WTC11 (cell line): Measurements from ENCODE around the gene PMEPA1. TPM values are rescaled to one million over a fixed set of nuclear protein-coding genes. Genes with fewer than 3 reads are reported as not detected.

Experiments
- ATAC-seq: fragments of 200-7000 bp; cut with Tn5 transposase; 2 replicates; pipeline ENCODE4 v1.10.0; 2021; ENCODE audit warnings: mild to moderate bottlenecking, moderate library complexity
- CTCF ChIA-PET: fragments of 300-600 bp; sonication (Branson Sonifier 250); formaldehyde crosslinking; loops from one replicate; lab custom pipeline; 2021; ENCODE audit warnings: antibody characterized with exemption; lab: Charles Lee
- POLR2A ChIA-PET: fragments of 350-600 bp; sonication (Branson Sonifier 250); formaldehyde crosslinking; loops from one replicate; lab custom pipeline; 2021; ENCODE audit warnings: antibody characterized with exemption; lab: Charles Lee
- DNase-seq: peaks from one replicate; pipeline ENCODE4 v3.0.0; 2021; ENCODE audit warnings: low spot score
- H3K27ac Mint-ChIP-seq: 2 replicates; pipeline ENCODE4 v1.8.0; 2021; ENCODE audit warnings: mixed read lengths
- H3K27me3 Mint-ChIP-seq: 2 replicates; pipeline ENCODE4 v1.8.0; 2021; ENCODE audit warnings: low read depth, mild to moderate bottlenecking, moderate library complexity, mixed read lengths
- H3K36me3 Mint-ChIP-seq: 2 replicates; pipeline ENCODE4 v1.8.0; 2021; ENCODE audit warnings: mixed read lengths
- H3K4me1 Mint-ChIP-seq: 2 replicates; pipeline ENCODE4 v1.8.0; 2022; ENCODE audit warnings: mixed read lengths
- H3K4me3 Mint-ChIP-seq: 2 replicates; pipeline ENCODE4 v1.8.0; 2021; ENCODE audit warnings: mild to moderate bottlenecking, moderate library complexity, mixed read lengths
- H3K9me3 Mint-ChIP-seq: 2 replicates; pipeline ENCODE4 v1.8.0; 2021; ENCODE audit warnings: mixed read lengths
- FOXP1 ChIP-seq: sonication (generic); formaldehyde crosslinking; IDR thresholded peaks from 2 replicates; pipeline ENCODE4 v1.8.0; 2022; ENCODE audit warnings: missing genetic modification reagents, mild to moderate bottlenecking, moderate library complexity, borderline replicate concordance
- GTF2I ChIP-seq: fragments of 250-450 bp; sonication (Bioruptor Pico); conservative IDR thresholded peaks from 2 replicates; pipeline ENCODE4 v1.4.0; 2021; ENCODE audit warnings: mild to moderate bottlenecking
- HMGA2 ChIP-seq: fragments of 250-450 bp; sonication (Bioruptor Pico); IDR thresholded peaks from 2 replicates; pipeline ENCODE4 v1.4.0; 2021; ENCODE audit warnings: mild to moderate bottlenecking, moderate library complexity
- NR1H2 ChIP-seq: sonication (generic); formaldehyde crosslinking; IDR thresholded peaks from 2 replicates; pipeline ENCODE4 v1.9.0; 2021; ENCODE audit warnings: mild to moderate bottlenecking, moderate library complexity, missing genetic modification reagents
- TP53 ChIP-seq: sonication (generic); formaldehyde crosslinking; IDR thresholded peaks from 2 replicates; pipeline ENCODE4 v1.8.1; 2023; ENCODE audit warnings: mild to moderate bottlenecking, missing genetic modification reagents
- total RNA-seq: library from RNA; stranded (reverse); gene quantifications from 3 replicates; pipeline ENCODE4 v1.2.3, GENCODE V29; 2021
- TF ChIP-seq, protein P1 (sequence below): sonication (generic); formaldehyde crosslinking; IDR thresholded peaks from 2 replicates; pipeline ENCODE4 v1.8.1; 2023; ENCODE audit warnings: mild to moderate bottlenecking, missing genetic modification reagents
- TF ChIP-seq, protein P2 (sequence below): sonication (generic); formaldehyde crosslinking; IDR thresholded peaks from 2 replicates; pipeline ENCODE4 v1.8.1; 2023; ENCODE audit warnings: mild to moderate bottlenecking, missing genetic modification reagents, moderate library complexity
- TF ChIP-seq, protein P3 (sequence below): sonication (generic); formaldehyde crosslinking; conservative IDR thresholded peaks from 2 replicates; pipeline ENCODE4 v1.8.1; 2022; ENCODE audit warnings: mild to moderate bottlenecking, missing genetic modification reagents

The PMEPA1 gene
- total RNA-seq, 1 experiment from 2014 or later = 40.6 TPM

DNA sequence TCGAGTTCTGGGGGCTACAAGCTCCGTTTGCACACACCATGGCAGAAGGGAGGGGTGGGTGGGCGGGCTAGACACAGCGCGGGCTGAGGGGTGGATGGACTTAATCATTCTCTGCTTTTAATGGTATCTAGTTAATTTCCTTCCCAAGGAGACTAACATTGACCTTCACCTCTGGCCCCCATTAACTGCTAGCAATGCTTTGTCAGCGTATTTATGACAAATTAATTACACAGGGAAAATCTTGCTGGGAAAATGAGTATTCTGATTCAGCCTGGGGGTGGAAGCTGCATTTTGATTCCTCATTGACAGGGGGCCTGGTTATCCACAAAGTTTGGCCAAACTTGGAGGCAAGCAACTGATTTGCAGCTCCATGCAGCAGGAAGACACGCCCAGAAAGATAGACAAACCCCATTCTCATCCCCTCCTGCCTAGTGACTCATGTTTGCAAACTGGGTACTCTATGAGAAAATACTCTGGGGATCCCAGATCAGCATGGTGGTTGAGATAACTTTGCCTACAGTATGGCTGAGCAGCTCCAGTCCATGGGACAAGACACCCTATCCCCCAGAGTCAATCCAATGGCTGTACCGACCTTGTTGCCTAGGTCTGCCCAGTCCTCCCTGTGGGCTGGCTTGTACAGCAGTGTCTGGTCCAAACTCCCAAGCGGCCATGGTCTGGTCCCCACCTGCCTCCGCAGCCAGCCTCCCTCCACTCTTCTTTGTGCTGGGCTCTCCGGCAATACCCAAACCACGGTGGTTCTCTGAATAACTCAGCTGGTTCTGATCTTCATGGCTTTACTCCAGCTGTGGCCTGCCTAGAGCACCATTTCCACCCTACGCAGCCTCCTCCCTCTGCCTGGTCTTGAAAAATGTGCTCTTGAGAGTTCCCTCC, 109.2 kb downstream of the PMEPA1 start:
- DNase-seq = no peak
- no peak for TF ChIP-seq NR1H2
- no peak for TF ChIP-seq HMGA2 (CRISPR knock-in tag)
- no peak for TF ChIP-seq TP53
- TF ChIP-seq, protein P1, sequence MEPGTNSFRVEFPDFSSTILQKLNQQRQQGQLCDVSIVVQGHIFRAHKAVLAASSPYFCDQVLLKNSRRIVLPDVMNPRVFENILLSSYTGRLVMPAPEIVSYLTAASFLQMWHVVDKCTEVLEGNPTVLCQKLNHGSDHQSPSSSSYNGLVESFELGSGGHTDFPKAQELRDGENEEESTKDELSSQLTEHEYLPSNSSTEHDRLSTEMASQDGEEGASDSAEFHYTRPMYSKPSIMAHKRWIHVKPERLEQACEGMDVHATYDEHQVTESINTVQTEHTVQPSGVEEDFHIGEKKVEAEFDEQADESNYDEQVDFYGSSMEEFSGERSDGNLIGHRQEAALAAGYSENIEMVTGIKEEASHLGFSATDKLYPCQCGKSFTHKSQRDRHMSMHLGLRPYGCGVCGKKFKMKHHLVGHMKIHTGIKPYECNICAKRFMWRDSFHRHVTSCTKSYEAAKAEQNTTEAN = no peak
- TF ChIP-seq, all 79 proteins: peak for 0
- no peak overlapping the region for H3K27ac Mint-ChIP-seq
- ATAC-seq = no peak
- H3K9me3 Mint-ChIP-seq = peaks cover 9% of the 10 kb centered on the region; the same call in 1 of the 2 replicates
- peaks cover 3% of the 10 kb centered on the region; the same call in 1 of the 2 replicates for H3K4me1 Mint-ChIP-seq
- H3K36me3 Mint-ChIP-seq = no peaks in the 10 kb centered on the region
- peaks cover 2% of the 10 kb centered on the region; the same call in 1 of the 2 replicates for H3K27me3 Mint-ChIP-seq
- ChIA-PET CTCF (interaction anchor here (0.7 to 1.4 kb wide), 4 partner anchors 7 to 579 kb away, joined by 3 to 4 read pairs (median 3); no protein-coding TSS in a partner anchor), POLR2A (no interaction called here)
- H3K4me3 Mint-ChIP-seq = no peak overlapping the region

DNA sequence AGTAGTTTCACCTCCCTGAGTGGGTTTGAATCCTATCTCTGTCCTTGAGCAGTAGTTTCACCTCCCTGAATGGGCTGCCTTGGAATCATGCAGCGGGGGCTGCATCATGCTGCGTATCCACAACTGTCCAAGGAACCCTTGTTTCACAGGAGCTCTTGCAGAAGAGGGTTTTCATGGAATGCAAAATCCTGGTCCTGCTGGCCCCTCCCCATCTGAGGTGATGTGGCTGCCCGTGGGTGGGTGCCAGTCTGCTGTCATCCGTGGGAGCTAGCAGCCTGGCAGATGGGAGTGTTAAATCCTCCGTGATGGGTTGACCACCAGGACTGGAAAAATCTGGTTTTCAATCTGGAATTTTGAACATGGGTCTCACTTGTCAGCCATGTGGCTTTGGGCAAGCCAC, 111.3 kb downstream of the PMEPA1 start:
- Mint-ChIP-seq H3K9me3 (peaks cover 9% of the 10 kb centered on the region; the same call in 1 of the 2 replicates), H3K36me3 (no peaks in the 10 kb centered on the region), H3K27ac (no peak overlapping the region), H3K4me3 (no peak overlapping the region), H3K27me3 (peaks cover 2% of the 10 kb centered on the region; the same call in 1 of the 2 replicates), H3K4me1 (peaks cover 11% of the 10 kb centered on the region)
- ATAC-seq (no peak), DNase-seq (no peak)
- TF ChIP-seq, protein P2, sequence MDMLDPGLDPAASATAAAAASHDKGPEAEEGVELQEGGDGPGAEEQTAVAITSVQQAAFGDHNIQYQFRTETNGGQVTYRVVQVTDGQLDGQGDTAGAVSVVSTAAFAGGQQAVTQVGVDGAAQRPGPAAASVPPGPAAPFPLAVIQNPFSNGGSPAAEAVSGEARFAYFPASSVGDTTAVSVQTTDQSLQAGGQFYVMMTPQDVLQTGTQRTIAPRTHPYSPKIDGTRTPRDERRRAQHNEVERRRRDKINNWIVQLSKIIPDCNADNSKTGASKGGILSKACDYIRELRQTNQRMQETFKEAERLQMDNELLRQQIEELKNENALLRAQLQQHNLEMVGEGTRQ (CRISPR knock-in tag) = no peak
- TF ChIP-seq, protein P3, sequence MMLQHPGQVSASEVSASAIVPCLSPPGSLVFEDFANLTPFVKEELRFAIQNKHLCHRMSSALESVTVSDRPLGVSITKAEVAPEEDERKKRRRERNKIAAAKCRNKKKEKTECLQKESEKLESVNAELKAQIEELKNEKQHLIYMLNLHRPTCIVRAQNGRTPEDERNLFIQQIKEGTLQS (CRISPR knock-in tag) = no peak
- TF ChIP-seq GTF2I (CRISPR knock-in tag) = no peak
- TF ChIP-seq FOXP1 (CRISPR knock-in tag) = no peak
- POLR2A ChIA-PET = no interaction called here
- CTCF ChIA-PET = interaction anchor here (0.5 to 2.1 kb wide), 10 partner anchors 11 to 631 kb away, joined by 3 to 8 read pairs (median 4); no protein-coding TSS in a partner anchor

Other genes starting within 250 kb of the PMEPA1 start
- 0.70 to 2.6 TPM (median 2.4 TPM) in 3 replicates for gene CTCFL, start 184.9 kb downstream of the PMEPA1 start, total RNA-seq
- gene PCK1, start 148.9 kb downstream of the PMEPA1 start, total RNA-seq = 0.17 to 0.30 TPM (median 0.21 TPM) in 3 replicates
- not detected in 3 replicates for gene ZBP1, start 89.6 kb downstream of the PMEPA1 start, total RNA-seq